HCT116 (cell line): ENCODE data around the gene VASN. TPM values are rescaled to one million over a fixed set of nuclear protein-coding genes. Genes with fewer than 3 reads are reported as not detected.

Source experiments
- ATAC-seq: fragments of 200-7000 bp; cut with Tn5 transposase; 2 replicates; pipeline ENCODE4 v1.9.1; 2020; ENCODE audit warnings: mild to moderate bottlenecking, moderate library complexity
- BruUV-seq: library from RNA; stranded (reverse); fragments of 400-500 nt; replicated peaks from 2 replicates; lab custom pipeline; 2021; lab: Mats Ljungman, UMichigan
- CTCF ChIA-PET: fragments of 300-600 bp; sonication (Branson Sonifier 250); formaldehyde crosslinking; loops from one replicate; lab custom pipeline; 2021; ENCODE audit warnings: antibody characterized with exemption; lab: Charles Lee
- POLR2A ChIA-PET: fragments of 300-600, 350-600 bp; sonication (Branson Sonifier 250); formaldehyde crosslinking; loops from one replicate; lab custom pipeline; 2021; ENCODE audit warnings: antibody characterized with exemption; lab: Charles Lee
- RAD21 ChIA-PET, 2 experiments: fragments of 300-600 bp; sonication (Branson Sonifier 250); formaldehyde crosslinking; loops; one replicate each; lab custom pipeline; 2023; ENCODE audit warnings: low total read pairs in 2 of 2; ENCODE audit not compliant: uncharacterized antibody in 2 of 2, unreplicated experiment in 2 of 2, low non-redundant PET in 1 of 2; lab: Charles Lee
- DNase-seq: peaks from one replicate; pipeline ENCODE4 v3.0.0-alpha.2; 2010; ENCODE audit warnings: low read depth, low spot score
- H2AFZ ChIP-seq: fragments of 200-600 bp; shearing (Covaris generic), sonication (generic); 2 replicates; pipeline ENCODE4 v1.6.1; 2017; ENCODE audit warnings: low read depth, mixed run types, mixed read lengths, antibody characterized with exemption, low read length; ENCODE audit not compliant: poor library complexity, severe bottlenecking
- H3K27ac ChIP-seq: 2 replicates; pipeline ENCODE4 v1.5.1; 2012; ENCODE audit warnings: low read depth, low read length
- H3K27me3 ChIP-seq: fragments of 200-600 bp; sonication (generic); 2 replicates; pipeline ENCODE4 v1.6.1; 2016; ENCODE audit warnings: mixed run types, low read length, mixed read lengths; ENCODE audit not compliant: insufficient read depth
- H3K36me3 ChIP-seq, 2 experiments: fragments of 200-500 bp in 1 of 2; fragments of 200-600 bp in 1 of 2; sonication (Bioruptor generic) in 1 of 2; sonication (generic) in 1 of 2; 2 replicates each; pipeline versions ENCODE4 v1.5.1 to v1.6.1; 2014 to 2016; ENCODE audit warnings: low read length in 2 of 2, inconsistent platforms in 1 of 2, mixed read lengths in 1 of 2, mixed run types in 1 of 2; ENCODE audit not compliant: insufficient read depth in 2 of 2, control insufficient read depth in 1 of 2
- H3K4me1 ChIP-seq, 2 experiments: fragments of 200-600 bp in 1 of 2; sonication (generic) in 1 of 2; 2 replicates each; pipeline versions ENCODE4 v1.5.1 to v1.6.1; 2012 to 2017; ENCODE audit warnings: low read length in 2 of 2, inconsistent platforms in 1 of 2, mild to moderate bottlenecking in 1 of 2, mixed read lengths in 1 of 2, mixed run types in 1 of 2, moderate library complexity in 1 of 2; ENCODE audit not compliant: insufficient read depth in 2 of 2, control insufficient read depth in 1 of 2
- H3K4me2 ChIP-seq: fragments of 200-600 bp; sonication (generic); 2 replicates; pipeline ENCODE4 v1.6.1; 2017; ENCODE audit warnings: mixed run types, low read length, mixed read lengths
- H3K4me3 ChIP-seq, 2 experiments: fragments of 200-600 bp in 1 of 2; sonication (generic) in 1 of 2; replicated peaks in 1 of 2; 2 replicates each; pipeline ENCODE4 v1.5.1; 2011 to 2016; ENCODE audit warnings: low read length in 2 of 2, control low read depth in 1 of 2, low read depth in 1 of 2, mild to moderate bottlenecking in 1 of 2, mixed read lengths in 1 of 2, mixed run types in 1 of 2
- H3K79me2 ChIP-seq: fragments of 200-600 bp; sonication (generic); 2 replicates; pipeline ENCODE4 v1.6.1; 2017; ENCODE audit warnings: mild to moderate bottlenecking, mixed run types, low read length, moderate library complexity, mixed read lengths; ENCODE audit not compliant: insufficient read depth
- H3K9ac ChIP-seq: fragments of 200-600 bp; sonication (generic); 2 replicates; pipeline ENCODE4 v1.6.1; 2016; ENCODE audit warnings: low read length, mixed read lengths
- H3K9me2 ChIP-seq: fragments of 200-600 bp; sonication (generic), shearing (Covaris generic); 2 replicates; pipeline ENCODE4 v1.6.1; 2017; ENCODE audit warnings: mixed run types, mild to moderate bottlenecking, moderate library complexity; ENCODE audit not compliant: insufficient read depth
- H3K9me3 ChIP-seq, 2 experiments: fragments of 200-500 bp in 1 of 2; fragments of 200-600 bp in 1 of 2; sonication (Bioruptor generic) in 1 of 2; sonication (generic) in 1 of 2; 2 replicates each; pipeline ENCODE4 v1.6.1; 2014 to 2017; ENCODE audit warnings: low read length in 2 of 2, mixed read lengths in 2 of 2, inconsistent platforms in 1 of 2, low read depth in 1 of 2, mild to moderate bottlenecking in 1 of 2, mixed run types in 1 of 2, moderate library complexity in 1 of 2; ENCODE audit not compliant: control insufficient read depth in 1 of 2, insufficient read depth in 1 of 2
- H4K20me1 ChIP-seq: fragments of 200-600 bp; sonication (generic), shearing (Covaris generic); 2 replicates; pipeline ENCODE4 v1.6.1; 2017; ENCODE audit warnings: mixed run types, mild to moderate bottlenecking, moderate library complexity; ENCODE audit not compliant: insufficient read depth
- EGR1 ChIP-seq: IDR thresholded peaks from 2 replicates; pipeline ENCODE4 v1.6.1; 2012; ENCODE audit warnings: low read depth
- FOSL1 ChIP-seq: IDR thresholded peaks from 2 replicates; pipeline ENCODE4 v1.6.1; 2012; ENCODE audit warnings: low read depth
- SP1 ChIP-seq: IDR thresholded peaks from 2 replicates; pipeline ENCODE4 v1.6.1; 2012; ENCODE audit warnings: low read depth
- SRF ChIP-seq: IDR thresholded peaks from 2 replicates; pipeline ENCODE4 v1.6.1; 2012; ENCODE audit warnings: low read depth
- TCF7L2 ChIP-seq: IDR thresholded peaks from 2 replicates; pipeline ENCODE4 v1.7.0; 2011; ENCODE audit warnings: borderline replicate concordance, inconsistent platforms; ENCODE audit not compliant: insufficient read depth, insufficient read length; ENCODE audit errors: extremely low read depth
- YY1 ChIP-seq: IDR thresholded peaks from 2 replicates; pipeline ENCODE4 v1.6.1; 2011; ENCODE audit warnings: low read length, low read depth, moderate library complexity, mild to moderate bottlenecking; ENCODE audit not compliant: insufficient replicate concordance; ENCODE audit errors: extremely low read depth
- intact Hi-C: fragments of 100-400 bp; cut with micrococcal nuclease; formaldehyde crosslinking; loops from 2 replicates; pipeline ENCODE4 v1.10.0; 2022
- total RNA-seq: library from RNA; stranded (reverse); gene quantifications from one replicate; pipeline ENCODE4 v1.2.1, GENCODE V29; 2021; ENCODE audit not compliant: unreplicated experiment

VASN gene
- total RNA-seq, 1 experiment from 2014 or later = 6.3 TPM

- no peak for TF ChIP-seq TCF7L2
These were observed 4.7 kb downstream of the VASN start (continued) for GRCh38 chr16:4376126-4376892.

GRCh38 chr16:4376893-4377572, 5.4 kb downstream of the VASN start:
- RAD21 ChIA-PET = no interaction called here
- Histone ChIP-seq H3K4me2 (no peak overlapping the region), H3K36me3 (no peaks in the 10 kb centered on the region), H3K27ac (no peak overlapping the region)
- no peak for DNase-seq
- TF ChIP-seq SP1 (no peak), FOSL1 (no peak), EGR1 (no peak), SRF (no peak), YY1 (no peak)
- TF ChIP-seq, all 23 proteins: peak for 0
- Histone ChIP-seq H3K9me3 (no peaks in the 10 kb centered on the region), H3K9me2 (no peaks in the 10 kb centered on the region), H3K79me2 (peaks cover 17% of the 10 kb centered on the region; the same call in 1 of the 2 replicates), H3K27me3 (no peaks in the 10 kb centered on the region), H3K4me1 (peaks cover 33 to 60% of the 10 kb centered on the region in 2 experiments), H2AFZ (no peak overlapping the region), H4K20me1 (no peaks in the 10 kb centered on the region), H3K9ac (no peak overlapping the region), H3K4me3 (no peak overlapping the region)
- ChIA-PET POLR2A (no interaction called here), CTCF (no interaction called here)
- no peak for ATAC-seq
- no TSS peak for BruUV-seq
- intact Hi-C loops = no loop called here
